Activated CD4-positive, CD25-positive, alpha-beta regulatory T cell (primary cell): ENCODE results near the gene SENP8.

ENCODE experiments used
- DNase-seq, 4 experiments: peaks; one replicate each; lab custom pipeline; 2025; lab: John Stamatoyannopoulos, UW

The SENP8 gene

GRCh38 chr15:72175186-72176044 is 57.2 kb downstream of the SENP8 start:
- DNase-seq, result no peak

- no peak for DNase-seq
Observed at GRCh38 chr15:72176159-72176558, 58.0 kb downstream of the SENP8 start.

- DNase-seq, result no peak
Observed at GRCh38 chr15:72176743-72177142, 58.5 kb downstream of the SENP8 start.

GRCh38 chr15:72178976-72179585 is 60.9 kb downstream of the SENP8 start:
- no peak for DNase-seq

- DNase-seq, result no peak
Observed at GRCh38 chr15:72179950-72180581, 61.9 kb downstream of the SENP8 start.

- no peak for DNase-seq
Observed at GRCh38 chr15:72180761-72181324, 62.6 kb downstream of the SENP8 start.

GRCh38 chr15:72182244-72182643 is 64.0 kb downstream of the SENP8 start:
- DNase-seq, result no peak

GRCh38 chr15:72182673-72183072 is 64.5 kb downstream of the SENP8 start:
- DNase-seq, result no peak

GRCh38 chr15:72183781-72184164 is 65.6 kb downstream of the SENP8 start:
- no peak for DNase-seq

GRCh38 chr15:72184165-72184811 is 66.1 kb downstream of the SENP8 start:
- no peak for DNase-seq

- DNase-seq, result no peak
Observed at GRCh38 chr15:72189250-72189902, 71.2 kb downstream of the SENP8 start.

GRCh38 chr15:72192416-72192815 is 74.2 kb downstream of the SENP8 start:
- DNase-seq, result no peak
